ENCODE results near the gene STK35. TPM values are rescaled to one million over a fixed set of nuclear protein-coding genes. Genes with fewer than 3 reads are reported as not detected.
A peak's percentile ranks its signal among the peaks of the same experiment; 100 is the strongest.

Gene STK35
- total and polyA plus RNA-seq, 2 of the 13 experiments (the other 11 are each of a cell fraction or from before 2014, with no cell fraction given), result 27.4 to 29.8 TPM

DNA sequence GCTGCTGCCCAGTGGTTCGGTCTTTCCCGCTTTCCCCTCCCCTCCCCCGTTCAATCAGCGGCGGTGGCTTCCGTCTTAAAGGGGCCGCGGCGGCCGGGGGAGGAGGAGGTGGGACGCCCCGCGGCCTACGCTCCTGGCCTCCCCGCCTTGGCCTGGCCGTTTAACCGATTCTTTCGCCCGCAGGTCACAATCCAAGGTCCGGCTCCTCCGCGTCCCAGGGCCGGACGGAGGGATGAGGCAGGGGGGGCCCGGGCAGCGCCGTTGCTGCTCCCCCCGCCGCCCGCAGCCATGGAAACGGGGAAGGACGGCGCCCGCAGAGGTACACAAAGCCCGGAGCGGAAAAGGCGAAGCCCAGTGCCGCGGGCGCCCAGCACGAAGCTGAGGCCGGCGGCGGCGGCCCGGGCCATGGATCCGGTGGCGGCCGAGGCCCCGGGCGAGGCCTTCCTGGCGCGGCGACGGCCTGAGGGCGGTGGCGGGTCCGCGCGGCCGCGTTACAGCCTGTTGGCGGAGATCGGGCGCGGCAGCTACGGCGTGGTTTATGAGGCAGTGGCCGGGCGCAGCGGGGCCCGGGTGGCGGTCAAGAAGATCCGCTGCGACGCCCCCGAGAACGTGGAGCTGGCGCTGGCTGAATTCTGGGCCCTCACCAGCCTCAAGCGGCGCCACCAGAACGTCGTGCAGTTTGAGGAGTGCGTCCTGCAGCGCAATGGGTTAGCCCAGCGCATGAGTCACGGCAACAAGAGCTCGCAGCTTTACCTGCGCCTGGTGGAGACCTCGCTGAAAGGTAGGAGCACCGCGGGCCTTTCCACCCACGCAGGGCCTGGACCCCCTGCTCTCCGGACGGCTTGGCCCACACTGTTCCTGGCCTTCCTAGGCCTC is 1.2 kb downstream of the STK35 start (continued):
- TF ChIP-seq, protein P1, sequence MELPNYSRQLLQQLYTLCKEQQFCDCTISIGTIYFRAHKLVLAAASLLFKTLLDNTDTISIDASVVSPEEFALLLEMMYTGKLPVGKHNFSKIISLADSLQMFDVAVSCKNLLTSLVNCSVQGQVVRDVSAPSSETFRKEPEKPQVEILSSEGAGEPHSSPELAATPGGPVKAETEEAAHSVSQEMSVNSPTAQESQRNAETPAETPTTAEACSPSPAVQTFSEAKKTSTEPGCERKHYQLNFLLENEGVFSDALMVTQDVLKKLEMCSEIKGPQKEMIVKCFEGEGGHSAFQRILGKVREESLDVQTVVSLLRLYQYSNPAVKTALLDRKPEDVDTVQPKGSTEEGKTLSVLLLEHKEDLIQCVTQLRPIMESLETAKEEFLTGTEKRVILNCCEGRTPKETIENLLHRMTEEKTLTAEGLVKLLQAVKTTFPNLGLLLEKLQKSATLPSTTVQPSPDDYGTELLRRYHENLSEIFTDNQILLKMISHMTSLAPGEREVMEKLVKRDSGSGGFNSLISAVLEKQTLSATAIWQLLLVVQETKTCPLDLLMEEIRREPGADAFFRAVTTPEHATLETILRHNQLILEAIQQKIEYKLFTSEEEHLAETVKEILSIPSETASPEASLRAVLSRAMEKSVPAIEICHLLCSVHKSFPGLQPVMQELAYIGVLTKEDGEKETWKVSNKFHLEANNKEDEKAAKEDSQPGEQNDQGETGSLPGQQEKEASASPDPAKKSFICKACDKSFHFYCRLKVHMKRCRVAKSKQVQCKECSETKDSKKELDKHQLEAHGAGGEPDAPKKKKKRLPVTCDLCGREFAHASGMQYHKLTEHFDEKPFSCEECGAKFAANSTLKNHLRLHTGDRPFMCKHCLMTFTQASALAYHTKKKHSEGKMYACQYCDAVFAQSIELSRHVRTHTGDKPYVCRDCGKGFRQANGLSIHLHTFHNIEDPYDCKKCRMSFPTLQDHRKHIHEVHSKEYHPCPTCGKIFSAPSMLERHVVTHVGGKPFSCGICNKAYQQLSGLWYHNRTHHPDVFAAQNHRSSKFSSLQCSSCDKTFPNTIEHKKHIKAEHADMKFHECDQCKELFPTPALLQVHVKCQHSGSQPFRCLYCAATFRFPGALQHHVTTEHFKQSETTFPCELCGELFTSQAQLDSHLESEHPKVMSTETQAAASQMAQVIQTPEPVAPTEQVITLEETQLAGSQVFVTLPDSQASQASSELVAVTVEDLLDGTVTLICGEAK (IDR thresholded peaks at IDR 0.05), result no peak
- TF ChIP-seq, protein P1 (CRISPR knock-in tag; IDR thresholded peaks at IDR 0.05), result peak; percentile 35; the same call in 1 of the 2 replicates
- TF ChIP-seq ZNF232 (CRISPR knock-in tag; IDR thresholded peaks at IDR 0.05; ENCODE audit: borderline replicate concordance) (no peak; the same call in 1 of the 2 replicates), ZNF737 (CRISPR knock-in tag; IDR thresholded peaks at IDR 0.05; ENCODE audit: borderline replicate concordance) (0 out of 2 replicates have a peak, but pooled peaks have one; percentile 22), KDM1A (CRISPR knock-in tag; IDR thresholded peaks at IDR 0.05) (no peak), ZSCAN29 (CRISPR knock-in tag; conservative IDR thresholded peaks at IDR 0.05) (no peak; the same call in 1 of the 2 replicates), HNRNPLL (IDR thresholded peaks at IDR 0.05; ENCODE audit: low read depth, low read length, poor library complexity, severe bottlenecking) (peak; percentile 18), MED13 (CRISPR knock-in tag; IDR thresholded peaks at IDR 0.05) (0 out of 2 replicates have a peak, but pooled peaks have one; percentile 1), SKI (IDR thresholded peaks at IDR 0.05; ENCODE audit: partially characterized antibody) (peak; percentile 19), CEBPB (IDR thresholded peaks at IDR 0.05; ENCODE audit: borderline replicate concordance, low read depth, low read length) (no peak), CREM (IDR thresholded peaks at IDR 0.05) (no peak; the same call in 1 of the 2 replicates), CREM (CRISPR knock-in tag; IDR thresholded peaks at IDR 0.05) (0 out of 2 replicates have a peak, but pooled peaks have one; percentile 35)
- TF ChIP-seq, protein P2, sequence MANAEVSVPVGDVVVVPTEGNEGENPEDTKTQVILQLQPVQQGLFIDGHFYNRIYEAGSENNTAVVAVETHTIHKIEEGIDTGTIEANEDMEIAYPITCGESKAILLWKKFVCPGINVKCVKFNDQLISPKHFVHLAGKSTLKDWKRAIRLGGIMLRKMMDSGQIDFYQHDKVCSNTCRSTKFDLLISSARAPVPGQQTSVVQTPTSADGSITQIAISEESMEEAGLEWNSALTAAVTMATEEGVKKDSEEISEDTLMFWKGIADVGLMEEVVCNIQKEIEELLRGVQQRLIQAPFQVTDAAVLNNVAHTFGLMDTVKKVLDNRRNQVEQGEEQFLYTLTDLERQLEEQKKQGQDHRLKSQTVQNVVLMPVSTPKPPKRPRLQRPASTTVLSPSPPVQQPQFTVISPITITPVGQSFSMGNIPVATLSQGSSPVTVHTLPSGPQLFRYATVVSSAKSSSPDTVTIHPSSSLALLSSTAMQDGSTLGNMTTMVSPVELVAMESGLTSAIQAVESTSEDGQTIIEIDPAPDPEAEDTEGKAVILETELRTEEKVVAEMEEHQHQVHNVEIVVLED (CRISPR knock-in tag; IDR thresholded peaks at IDR 0.05; ENCODE audit: borderline replicate concordance), result no peak
- TF ChIP-seq, protein P3, sequence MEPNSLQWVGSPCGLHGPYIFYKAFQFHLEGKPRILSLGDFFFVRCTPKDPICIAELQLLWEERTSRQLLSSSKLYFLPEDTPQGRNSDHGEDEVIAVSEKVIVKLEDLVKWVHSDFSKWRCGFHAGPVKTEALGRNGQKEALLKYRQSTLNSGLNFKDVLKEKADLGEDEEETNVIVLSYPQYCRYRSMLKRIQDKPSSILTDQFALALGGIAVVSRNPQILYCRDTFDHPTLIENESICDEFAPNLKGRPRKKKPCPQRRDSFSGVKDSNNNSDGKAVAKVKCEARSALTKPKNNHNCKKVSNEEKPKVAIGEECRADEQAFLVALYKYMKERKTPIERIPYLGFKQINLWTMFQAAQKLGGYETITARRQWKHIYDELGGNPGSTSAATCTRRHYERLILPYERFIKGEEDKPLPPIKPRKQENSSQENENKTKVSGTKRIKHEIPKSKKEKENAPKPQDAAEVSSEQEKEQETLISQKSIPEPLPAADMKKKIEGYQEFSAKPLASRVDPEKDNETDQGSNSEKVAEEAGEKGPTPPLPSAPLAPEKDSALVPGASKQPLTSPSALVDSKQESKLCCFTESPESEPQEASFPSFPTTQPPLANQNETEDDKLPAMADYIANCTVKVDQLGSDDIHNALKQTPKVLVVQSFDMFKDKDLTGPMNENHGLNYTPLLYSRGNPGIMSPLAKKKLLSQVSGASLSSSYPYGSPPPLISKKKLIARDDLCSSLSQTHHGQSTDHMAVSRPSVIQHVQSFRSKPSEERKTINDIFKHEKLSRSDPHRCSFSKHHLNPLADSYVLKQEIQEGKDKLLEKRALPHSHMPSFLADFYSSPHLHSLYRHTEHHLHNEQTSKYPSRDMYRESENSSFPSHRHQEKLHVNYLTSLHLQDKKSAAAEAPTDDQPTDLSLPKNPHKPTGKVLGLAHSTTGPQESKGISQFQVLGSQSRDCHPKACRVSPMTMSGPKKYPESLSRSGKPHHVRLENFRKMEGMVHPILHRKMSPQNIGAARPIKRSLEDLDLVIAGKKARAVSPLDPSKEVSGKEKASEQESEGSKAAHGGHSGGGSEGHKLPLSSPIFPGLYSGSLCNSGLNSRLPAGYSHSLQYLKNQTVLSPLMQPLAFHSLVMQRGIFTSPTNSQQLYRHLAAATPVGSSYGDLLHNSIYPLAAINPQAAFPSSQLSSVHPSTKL (CRISPR knock-in tag; IDR thresholded peaks at IDR 0.05), result no peak; the same call in 1 of the 2 replicates

All from HepG2 (cell line).